NCI-H2196 (cell line): ENCODE measurements around the gene LLCFC1.

Experiments used
- DNase-seq: peaks from one replicate; lab custom pipeline; 2025; ENCODE audit not compliant: unreplicated experiment; lab: John Stamatoyannopoulos, UW

The LLCFC1 gene

DNA sequence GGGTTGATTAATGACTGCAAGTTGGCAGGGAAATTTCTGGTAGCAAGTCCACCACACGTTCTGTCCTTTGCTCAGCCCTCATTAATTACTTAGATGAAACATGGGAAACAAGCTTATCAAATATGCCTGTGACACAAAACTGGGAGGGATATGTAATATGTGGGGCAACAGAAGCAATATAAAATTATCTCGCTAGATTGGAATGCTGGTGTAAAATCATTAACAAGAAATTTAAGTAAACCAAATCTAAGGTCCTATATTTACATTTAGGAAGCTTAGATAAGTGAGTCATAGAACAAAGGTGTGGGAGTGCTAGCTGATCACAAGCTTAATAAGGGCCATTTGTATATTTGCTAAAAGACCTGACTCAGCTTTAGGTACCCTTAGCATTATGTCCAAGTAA lies 29.3 kb upstream of the LLCFC1 start:
- no peak for DNase-seq

GRCh38 chr7:142910481-142910880 lies 28.8 kb upstream of the LLCFC1 start:
- no peak for DNase-seq

DNA sequence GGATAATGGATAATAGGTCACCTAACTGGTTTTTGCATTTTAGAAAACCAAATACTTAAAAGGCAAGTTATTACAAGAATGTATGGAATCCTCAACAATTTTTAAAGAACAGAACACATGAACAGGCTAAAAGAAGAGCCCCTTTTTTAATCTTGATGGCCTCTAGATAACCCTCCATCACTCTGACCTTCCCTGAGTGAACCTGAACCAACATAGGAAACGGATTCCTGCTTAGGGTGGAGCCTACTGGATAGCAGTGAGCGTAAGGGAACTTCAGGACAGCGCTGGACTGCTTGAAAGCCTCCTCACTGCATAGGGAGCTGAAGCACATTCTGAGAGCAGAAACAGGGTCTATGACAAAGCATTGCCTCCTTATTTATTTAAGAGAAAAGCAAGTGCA lies 26.2 kb upstream of the LLCFC1 start:
- DNase-seq = no peak

- DNase-seq = no peak
These were observed 25.7 kb upstream of the LLCFC1 start for GRCh38 chr7:142913566-142913965.

DNA sequence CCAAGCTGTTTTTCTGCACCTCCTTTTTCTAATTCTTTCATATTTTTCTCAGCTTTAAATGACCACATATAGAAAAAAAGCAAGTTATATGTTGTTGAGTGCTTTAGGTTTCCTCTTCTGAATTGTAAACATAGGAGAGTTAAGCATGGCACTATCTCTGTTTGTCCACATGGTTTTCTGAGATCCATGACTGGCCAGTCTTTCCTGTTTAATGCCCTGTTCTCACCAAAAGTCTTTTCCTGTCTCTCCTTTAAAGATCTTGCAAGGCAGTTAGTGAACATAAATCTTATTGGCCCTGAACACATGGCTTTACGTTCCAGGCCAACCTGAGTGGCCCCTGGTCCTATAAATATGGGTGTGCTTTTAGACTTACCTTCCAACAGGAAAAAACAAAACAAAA lies 25.2 kb upstream of the LLCFC1 start:
- no peak for DNase-seq

DNA sequence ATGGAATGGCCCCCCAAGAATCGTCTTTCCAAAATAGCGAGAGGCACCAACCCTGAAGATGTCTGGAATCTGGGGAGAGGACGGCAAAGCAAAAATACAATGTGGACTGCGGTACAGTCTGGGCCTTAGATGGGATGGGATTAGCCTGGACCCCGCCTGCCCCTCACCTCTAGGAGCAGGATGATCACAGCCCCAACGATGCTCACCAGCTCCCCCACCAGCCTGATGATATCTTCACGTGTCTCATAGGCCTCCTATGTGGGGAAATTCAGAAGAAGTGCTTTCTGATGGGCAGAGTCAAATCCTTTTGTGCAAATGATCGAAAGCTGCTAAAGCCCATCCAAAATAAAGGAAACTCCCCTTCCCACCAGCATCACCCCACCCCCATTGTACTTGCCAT lies 24.0 kb upstream of the LLCFC1 start:
- DNase-seq = no peak

- no peak for DNase-seq
These were observed 22.8 kb upstream of the LLCFC1 start for GRCh38 chr7:142916508-142916907.

GRCh38 chr7:142917447-142917846 lies 21.8 kb upstream of the LLCFC1 start:
- DNase-seq = no peak

GRCh38 chr7:142918901-142919300 lies 20.4 kb upstream of the LLCFC1 start:
- DNase-seq = no peak

DNA sequence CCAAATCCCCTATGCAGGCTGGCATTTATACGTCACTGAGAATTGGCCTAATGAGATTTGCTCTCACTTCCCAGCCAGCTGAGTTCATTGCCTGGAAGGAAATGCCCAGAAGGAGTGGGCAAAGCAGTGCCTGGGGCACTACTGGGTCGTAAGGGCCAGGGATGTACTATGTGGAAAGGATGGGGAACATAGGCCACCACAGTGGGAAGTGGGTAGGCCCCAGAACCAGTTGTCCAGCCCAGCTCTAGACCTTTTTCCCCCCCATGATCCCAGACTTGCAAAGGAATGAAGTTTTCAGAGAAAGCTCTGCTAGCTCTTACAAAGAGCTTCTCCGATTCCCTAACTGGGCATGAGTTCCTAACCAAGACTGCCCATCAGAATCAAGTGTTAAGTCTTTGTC lies 19.6 kb upstream of the LLCFC1 start:
- no peak for DNase-seq

- no peak for DNase-seq
These were observed 15.9 kb upstream of the LLCFC1 start for GRCh38 chr7:142923391-142923790.

DNA sequence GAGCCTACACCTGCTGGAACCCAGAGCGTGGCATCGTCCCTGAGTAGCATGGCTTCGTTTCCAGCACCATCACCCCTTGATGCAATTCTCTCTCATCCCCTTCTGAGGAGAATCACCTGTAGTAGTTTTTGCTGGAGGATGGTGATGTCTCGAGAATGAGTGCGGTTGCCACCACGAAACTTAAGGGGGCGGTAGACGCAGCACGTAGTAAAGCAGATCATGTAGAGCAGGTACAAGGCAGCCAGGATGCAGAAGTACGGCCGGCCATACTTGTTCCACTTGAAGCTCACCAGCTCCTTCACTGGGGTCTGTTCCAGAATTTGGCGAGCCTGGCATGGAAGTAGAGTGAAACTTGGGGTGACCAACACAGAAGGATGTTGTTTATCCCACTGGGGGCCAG lies 13.9 kb upstream of the LLCFC1 start:
- no peak for DNase-seq

DNA sequence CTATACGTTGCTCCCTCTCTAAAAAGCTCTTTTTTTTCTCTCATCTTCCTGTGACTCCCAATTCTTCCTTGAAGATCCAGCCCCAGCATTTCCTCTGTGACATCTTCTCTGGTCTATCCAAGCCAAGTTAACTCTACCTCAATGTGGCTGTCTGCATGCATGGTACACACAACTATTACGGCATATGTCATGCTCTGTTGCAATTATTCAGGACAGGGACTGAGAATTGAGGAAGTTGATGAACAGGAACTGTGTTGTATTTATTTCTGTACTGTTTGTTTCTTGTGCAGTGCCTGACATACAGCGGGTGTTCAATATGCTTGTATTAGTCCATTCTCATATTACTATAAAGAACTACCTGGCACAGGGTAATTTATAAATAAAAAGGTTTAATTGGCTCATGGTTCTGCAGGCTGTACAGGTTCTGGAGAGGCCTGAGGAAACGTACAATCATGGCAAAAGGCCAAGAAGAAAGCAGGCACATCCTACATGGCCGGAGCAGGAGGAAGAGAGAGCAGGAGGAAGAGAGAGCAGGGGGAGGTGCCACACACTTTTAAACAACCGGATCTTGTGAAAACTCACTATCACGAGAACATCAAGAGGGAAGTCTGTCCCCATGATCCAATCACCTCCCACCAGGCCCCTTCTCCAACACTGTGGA lies 12.1 kb upstream of the LLCFC1 start:
- DNase-seq = no peak

- no peak for DNase-seq
These were observed 11.3 kb upstream of the LLCFC1 start for GRCh38 chr7:142927949-142928348.

DNA sequence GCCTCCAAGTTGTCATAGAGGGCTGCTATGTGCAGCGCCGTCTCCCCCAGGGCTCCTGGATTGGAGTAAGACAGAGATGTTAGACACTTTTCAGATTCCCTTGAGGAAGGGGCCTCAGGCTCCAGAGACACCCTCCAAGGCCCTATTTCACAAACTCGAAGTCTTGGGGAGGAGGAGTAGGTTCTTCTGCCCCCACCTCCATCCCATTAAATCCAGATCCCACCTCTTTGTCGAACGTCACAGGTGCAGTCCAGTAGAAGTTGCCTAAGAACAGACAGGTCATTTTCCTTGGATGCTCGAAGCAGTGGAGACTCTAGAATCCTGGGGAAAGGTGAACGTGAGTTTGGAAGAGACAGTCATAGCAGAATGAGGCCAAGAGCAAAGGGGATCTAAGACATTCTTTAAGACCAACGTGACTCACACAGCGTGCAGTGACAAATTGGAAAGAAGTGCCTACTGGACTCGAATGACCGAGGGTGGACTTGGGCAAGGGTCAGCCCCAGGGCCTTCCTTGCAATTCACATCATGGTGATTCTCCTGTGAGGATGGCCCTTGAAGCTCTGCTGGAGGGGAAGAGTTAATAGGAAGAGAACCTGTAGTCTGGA lies 9.1 kb upstream of the LLCFC1 start:
- DNase-seq = no peak

DNA sequence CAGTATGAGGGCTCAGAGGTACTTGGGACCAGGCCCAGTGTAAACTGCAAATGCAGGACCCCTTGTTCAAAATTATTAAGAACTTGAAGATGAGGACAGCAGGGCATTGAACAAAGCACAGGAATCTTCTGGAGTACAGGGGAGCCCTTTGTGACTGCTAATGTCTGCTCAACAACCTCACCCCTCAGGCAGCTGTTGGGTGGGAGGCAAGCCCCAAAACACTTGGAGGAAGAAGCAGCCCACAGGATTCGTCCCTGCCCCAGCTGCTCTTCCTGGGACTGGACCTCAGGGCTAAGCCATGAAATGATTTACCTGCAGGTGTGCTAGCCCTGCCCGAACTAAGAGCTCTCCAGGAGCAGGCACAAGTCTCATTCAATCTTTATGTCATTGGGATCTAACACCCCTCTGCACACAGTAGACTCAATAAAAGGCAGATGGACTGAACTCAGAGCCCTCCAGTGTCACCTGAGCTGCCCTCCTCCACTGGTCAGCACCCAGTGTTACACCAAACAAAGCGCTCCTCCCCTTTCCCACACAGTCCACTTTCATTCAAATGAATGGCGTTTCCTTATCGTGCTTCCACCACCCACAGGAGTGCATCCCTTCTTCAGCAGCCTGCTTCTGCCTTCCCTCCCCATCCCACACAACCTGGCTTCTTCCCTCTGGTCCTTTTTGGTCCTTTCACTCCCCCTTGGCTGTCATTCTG lies 6.7 kb upstream of the LLCFC1 start:
- DNase-seq = no peak

DNA sequence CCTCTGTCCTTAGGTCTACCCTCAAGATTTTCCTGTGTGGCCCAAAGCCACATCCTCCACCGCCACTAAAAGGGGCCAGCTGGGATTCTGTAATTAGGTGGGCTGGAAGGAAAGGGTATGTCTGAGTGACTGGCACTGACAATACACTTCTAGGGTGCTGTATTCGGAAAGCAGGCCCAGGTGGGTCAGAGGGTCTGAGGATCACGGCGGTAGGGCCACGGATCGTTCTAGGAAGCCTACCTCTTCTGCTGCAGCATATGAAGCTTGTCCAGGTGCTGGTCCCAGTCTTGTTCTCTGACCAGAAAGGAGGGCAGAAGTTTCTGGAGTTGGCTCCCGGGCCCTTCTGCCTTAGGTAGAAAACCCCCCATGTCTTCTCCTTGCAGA lies 6.2 kb upstream of the LLCFC1 start:
- DNase-seq = no peak

DNA sequence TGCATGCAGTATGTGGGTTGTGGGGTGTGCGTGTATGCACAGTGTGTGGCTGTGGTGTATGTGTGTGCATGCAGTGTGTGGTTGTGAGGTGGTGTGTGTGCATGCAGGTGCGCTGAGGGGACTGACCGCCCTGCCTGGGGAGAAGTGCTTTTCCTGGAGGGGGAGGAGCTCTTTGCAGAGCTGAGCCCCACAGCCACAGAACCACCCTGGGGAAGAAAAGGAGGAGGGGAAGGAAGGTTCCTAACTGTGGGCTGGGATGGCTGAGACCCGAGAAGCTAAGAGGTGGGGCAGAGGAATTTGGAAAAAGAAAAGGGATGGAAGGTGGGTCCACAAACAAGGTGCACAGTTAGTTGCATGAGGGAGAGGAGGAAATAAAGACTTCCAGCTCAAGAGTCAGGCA lies 5.7 kb upstream of the LLCFC1 start, which contains the start of gene TRPV5:
Gene TRPV5 (minus strand): TSS at position 123 of the 400 bp plus-strand sequence. CDS start 287 bp downstream, outside the sequence.
- no peak for DNase-seq

DNA sequence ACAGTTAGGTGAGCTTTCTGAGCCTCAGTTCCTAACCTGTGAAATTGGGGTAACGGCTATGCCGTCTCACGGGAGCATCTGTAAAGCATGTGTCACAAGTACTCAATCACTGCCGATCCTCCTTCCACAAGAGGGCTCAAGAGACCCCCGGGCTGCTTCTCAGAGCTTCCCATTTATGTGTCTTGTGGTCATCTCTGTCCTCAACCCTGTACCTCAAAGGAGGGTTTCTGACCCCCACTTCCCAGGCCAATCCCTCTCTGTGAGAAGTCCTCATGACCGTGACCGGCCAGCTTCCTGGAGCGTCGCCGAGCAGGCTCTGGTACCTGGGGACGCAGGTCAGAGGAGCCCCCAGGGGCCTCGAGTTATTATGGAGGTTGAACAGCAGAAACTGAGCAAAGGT lies 5.2 kb upstream of the LLCFC1 start:
- no peak for DNase-seq

DNA sequence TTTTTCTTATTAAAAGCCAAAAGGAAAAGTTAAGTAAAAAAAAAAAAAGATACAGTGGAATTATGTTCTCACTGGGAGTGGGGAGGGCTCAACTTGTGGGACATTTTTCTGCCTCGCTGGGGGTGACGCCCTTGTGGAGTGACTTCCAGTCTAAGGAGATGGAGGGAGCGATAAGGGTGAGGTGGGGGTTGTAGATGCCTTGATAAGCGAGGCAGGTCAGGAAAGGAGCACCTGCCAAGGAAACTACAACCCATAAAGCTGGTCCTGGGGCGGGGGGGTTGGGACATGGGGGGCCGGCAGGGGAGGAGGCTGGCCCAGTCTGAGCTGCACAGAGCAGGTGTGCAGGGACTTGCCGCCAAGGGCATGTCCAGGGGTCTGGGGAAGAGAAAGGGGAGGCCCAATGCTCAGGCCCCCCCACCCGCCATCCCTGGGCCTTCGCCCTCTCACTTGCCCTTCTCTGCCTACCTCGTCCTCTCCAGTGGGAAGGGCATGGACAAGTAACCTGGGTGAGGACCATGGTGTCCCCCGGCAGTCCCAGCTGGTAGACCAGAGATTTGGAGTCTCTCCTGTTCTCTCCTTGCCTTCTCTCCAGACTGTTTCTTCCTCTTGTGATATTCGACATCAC lies 3.2 kb upstream of the LLCFC1 start:
- no peak for DNase-seq

DNA sequence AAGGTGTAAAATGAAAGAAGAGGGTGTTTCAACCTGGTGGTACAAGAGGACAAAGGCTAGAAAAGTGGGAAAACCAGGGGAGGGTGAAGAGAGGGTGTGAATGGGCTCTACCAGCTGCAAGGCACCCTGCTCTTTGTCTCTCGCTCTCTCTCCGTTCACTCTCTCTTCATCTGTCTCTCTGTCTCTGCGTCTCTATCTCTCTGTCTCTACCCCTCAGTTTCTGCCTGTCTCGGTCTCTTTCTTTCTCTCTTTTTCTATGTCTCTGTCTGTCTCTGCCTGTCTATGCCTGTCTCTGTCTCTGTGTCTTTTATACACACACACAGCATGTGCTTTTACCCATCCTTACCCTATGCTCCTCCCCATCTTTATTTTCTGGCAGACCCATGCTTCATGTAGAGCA lies 673 bp upstream of the LLCFC1 start:
- DNase-seq = no peak

GRCh38 chr7:142940966-142941535 lies 1.8 kb downstream of the LLCFC1 start:
- no peak for DNase-seq
